Right lobe of liver (tissue), 6 donors: ENCODE results near the gene ACADL. TPM values are rescaled to one million over a fixed set of nuclear protein-coding genes. Genes with fewer than 3 reads are reported as not detected.

Experiments used
- ATAC-seq, 4 donors: fragments of 200-7000 bp; cut with Tn5 transposase; one replicate each; pipeline ENCODE4 v1.9.1; 2020; ENCODE audit warnings: mild to moderate bottlenecking in 4 of 4, moderate library complexity in 4 of 4
- DNase-seq, 3 donors: peaks; one replicate each; pipeline ENCODE4 v3.0.0-alpha.2; 2020
- H3K27ac ChIP-seq, 3 donors: fragments of 200-600 bp; one replicate each; pipeline ENCODE4 v1.8.0; 2022
- H3K27me3 ChIP-seq, 2 donors: fragments of 200-600 bp; one replicate each; pipeline ENCODE4 v1.8.0; 2022
- H3K36me3 ChIP-seq, 4 donors: fragments of 200-600 bp; sonication (generic) in 1 of 4; one replicate each; pipeline versions ENCODE4 v1.5.1 to v1.8.0; 2017 to 2022; ENCODE audit warnings: control low read depth in 1 of 4
- H3K4me1 ChIP-seq, 4 donors: fragments of 200-600 bp; sonication (generic) in 1 of 4; one replicate each; pipeline versions ENCODE4 v1.5.1 to v1.8.0; 2017 to 2022; ENCODE audit warnings: control low read depth in 1 of 4
- H3K4me3 ChIP-seq, 3 donors: fragments of 200-600 bp; one replicate each; pipeline ENCODE4 v1.8.0; 2022
- H3K9me3 ChIP-seq, 4 donors: fragments of 200-600 bp; sonication (generic) in 1 of 4; one replicate each; pipeline versions ENCODE4 v1.5.1 to v1.8.0; 2017 to 2022; ENCODE audit warnings: control low read depth in 1 of 4
- CTCF ChIP-seq, 4 donors: fragments of 200-600 bp in 3 of 4; fragments of 450-650 bp in 1 of 4; IDR thresholded peaks; one replicate each; pipeline versions ENCODE4 v1.5.1 to v1.8.0; 2016 to 2022; ENCODE audit warnings: antibody characterized with exemption in 4 of 4, mild to moderate bottlenecking in 2 of 4
- POLR2A ChIP-seq: fragments of 450-650 bp; IDR thresholded peaks from one replicate; pipeline ENCODE4 v1.6.1; 2017; ENCODE audit warnings: antibody characterized with exemption, mild to moderate bottlenecking
- WGBS: methylation state at CpG from one replicate; pipeline ENCODE4 v1.1.6; 2018; ENCODE audit warnings: low coverage, low lambda C conversion rate; ENCODE audit not compliant: insufficient coverage; ENCODE audit errors: missing lambda C conversion rate; 5-methylcytosine and 5-hydroxymethylcytosine counted together
- intact Hi-C, 2 donors: fragments of 100-400 bp; cut with DNase I; formaldehyde crosslinking; loops; one replicate each; pipeline versions ENCODE4 v1.11.2 to v1.14.1; 2022
- total RNA-seq, 6 experiments: library from RNA; depleted of rRNA in 2 of 6; stranded (reverse); fragments of >200 nt in 2 of 6; fragmentation: NEBNext Ultra II Directional in 3 of 6; extraction: Animal tissue kit (Norgen Biotek cat#: 25700) in 3 of 6; gene quantifications; one replicate each; pipeline versions ENCODE4 v1.1.0 to v1.2.4, GENCODE V29; 2016 to 2023
- donor health status: DM: no; HTN: yes; CAD: no.
- donor health status: DM: no; HTN: no; CAD: no.
- donor health status: DM: no; HTN: no; CAD: no.
- donor health status: DM: no; HTN: yes; CAD: no.
- donor health status: DM: no; HTN: yes; CAD: no.

ACADL gene
- total RNA-seq, 6 experiments from 2014 or later, result 13.4 to 30.2 (median 22.3) TPM

DNA sequence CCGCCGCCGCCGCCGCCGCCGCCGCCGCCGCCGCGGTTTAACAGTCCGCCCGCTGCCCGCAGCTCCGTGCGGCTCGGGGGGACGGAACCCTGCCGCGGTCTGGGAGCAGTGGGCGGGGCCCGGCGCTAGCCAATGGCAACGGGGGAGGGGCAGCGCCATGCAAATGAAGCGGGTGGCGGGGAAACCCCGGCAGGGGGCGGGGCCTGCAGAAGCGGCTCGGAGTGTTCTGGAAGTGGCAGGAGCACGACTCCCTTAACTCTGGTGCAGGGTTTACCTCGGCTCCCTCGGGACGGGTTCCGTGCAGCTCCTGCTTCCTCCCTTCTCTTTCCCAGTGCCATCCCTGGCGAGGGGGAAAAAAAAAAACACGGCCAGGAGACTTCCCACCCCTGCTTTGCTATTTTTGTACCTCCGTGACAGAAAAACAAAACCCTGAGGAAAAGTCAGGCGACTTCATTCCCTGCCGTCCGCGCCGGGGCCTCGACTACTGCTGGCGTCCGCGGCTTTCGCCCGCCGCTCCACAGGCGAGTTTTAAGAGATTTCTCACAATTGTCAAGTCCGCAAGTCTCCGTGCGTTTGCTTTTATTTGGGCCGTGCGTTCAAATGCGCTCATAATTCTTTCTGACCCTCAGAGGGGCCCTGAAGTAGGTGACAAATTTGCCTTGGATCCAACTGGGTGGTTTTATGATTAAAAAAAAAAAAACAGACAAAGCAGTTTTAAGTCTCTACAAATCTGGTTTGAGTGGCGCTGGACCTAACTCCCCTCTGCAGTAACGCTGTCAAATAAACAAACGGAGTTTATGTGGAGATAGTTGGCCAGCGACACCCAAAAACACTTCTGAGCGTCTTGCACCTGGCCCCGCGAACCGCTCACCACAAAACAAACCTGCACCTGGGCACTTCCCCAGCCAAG, 53.7 kb downstream of the ACADL start, which contains the start of gene KANSL1L:
TSS of gene KANSL1L (minus strand) at position 101 of the 910 bp plus-strand sequence. CDS start 16,827 bp downstream, outside the sequence.
- Histone ChIP-seq H3K27ac (peak within 1 kb of the TSS; percentile 99), H3K36me3 (no peaks in the 10 kb centered on the region), H3K4me3 (peak within 1 kb of the TSS; percentile 73 to 83 (median 77)), H3K27me3 (no peaks in the 10 kb centered on the region), H3K4me1 (peaks cover 0 to 26% (median 5%) of the 10 kb centered on the region in 4 donors), H3K9me3 (no peaks in the 10 kb centered on the region)
- peak; percentile 88 to 95 (median 88) for ATAC-seq
- under 1% methylated on average over 36 of the region's 67 CpGs for WGBS
- TF ChIP-seq POLR2A, result peak; percentile 85
- TF ChIP-seq CTCF (IDR thresholded peaks at IDR 0.05), result no peak
- intact Hi-C loops, result no loop called here
- DNase-seq, result peak; percentile 100

- Histone ChIP-seq H3K36me3 (no peaks in the 10 kb centered on the region), H3K4me1 (peaks cover 0 to 29% (median 7%) of the 10 kb centered on the region in 4 donors), H3K4me3 (peak overlapping the region; percentile 73 to 83 (median 77)), H3K9me3 (no peaks in the 10 kb centered on the region), H3K27ac (peak overlapping the region; percentile 99), H3K27me3 (no peaks in the 10 kb centered on the region)
- intact Hi-C loops, result no loop called here
- WGBS, result 0% methylated on average over 24 of the region's 64 CpGs
- ATAC-seq (peak; percentile 74 to 78 (median 76)), DNase-seq (peak; percentile 96 to 98 (median 97))
- TF ChIP-seq CTCF (IDR thresholded peaks at IDR 0.05), result no peak
- peak; percentile 59 for TF ChIP-seq POLR2A
Observed at GRCh38 chr2:210170446-210171303, 54.6 kb downstream of the ACADL start.

- Histone ChIP-seq H3K36me3 (no peaks in the 10 kb centered on the region), H3K27me3 (no peaks in the 10 kb centered on the region), H3K27ac (peak overlapping the region; percentile 99), H3K9me3 (no peaks in the 10 kb centered on the region), H3K4me3 (peak overlapping the region; percentile 73 to 83 (median 77)), H3K4me1 (peaks cover 0 to 29% (median 7%) of the 10 kb centered on the region in 4 donors)
- peak in 1 of 4 donors; percentile 56 for ATAC-seq
- WGBS, result 1% methylated on average over 6 of the region's 6 CpGs
- intact Hi-C loops, result no loop called here
- DNase-seq, result no peak
- TF ChIP-seq POLR2A, result peak; percentile 73
- TF ChIP-seq CTCF (IDR thresholded peaks at IDR 0.05), result no peak
Observed at GRCh38 chr2:210170196-210170445, 55.1 kb downstream of the ACADL start.

GRCh38 chr2:210169516-210170195, 55.6 kb downstream of the ACADL start:
- ATAC-seq (peak in 1 of 4 donors; percentile 9), DNase-seq (no peak)
- no peak for TF ChIP-seq POLR2A
- TF ChIP-seq CTCF (IDR thresholded peaks at IDR 0.05), result no peak
- peak overlapping the region; percentile 99 for H3K27ac ChIP-seq
- intact Hi-C loops, result no loop called here
- H3K4me1 ChIP-seq, result peaks cover 0 to 29% (median 7%) of the 10 kb centered on the region in 4 donors
- no peaks in the 10 kb centered on the region for H3K27me3 ChIP-seq
- peak overlapping the region; percentile 73 to 83 (median 77) for H3K4me3 ChIP-seq
- H3K9me3 ChIP-seq, result no peaks in the 10 kb centered on the region
- WGBS, result 7% methylated on average over 6 of the region's 6 CpGs
- H3K36me3 ChIP-seq, result no peaks in the 10 kb centered on the region
